Naive thymus-derived CD8-positive, alpha-beta T cell (primary cell): ENCODE results near the gene AFTPH. TPM values are rescaled to one million over a fixed set of nuclear protein-coding genes. Genes with fewer than 3 reads are reported as not detected.

Experiments
- ATAC-seq, 2 donors: fragments of 150-1000 bp; cut with Tn5 transposase in 1 of 2; sonication (Bioruptor Pico), chemical (Tn5 transposase) in 1 of 2; 1 replicate in 1 of 2; 2 replicates in 1 of 2; pipeline ENCODE4 v1.10.0; 2021; ENCODE audit warnings: mild to moderate bottlenecking in 2 of 2, moderate library complexity in 2 of 2
- POLR2A ChIA-PET: fragments of 350-600 bp; sonication (Branson Sonifier 250); formaldehyde crosslinking; loops from one replicate; lab custom pipeline; 2021; ENCODE audit warnings: antibody characterized with exemption; lab: Charles Lee
- DNase-seq, 10 donors: peaks; one replicate each; pipeline versions ENCODE4 v3.0.0 to v3.0.0-alpha.2; 2020 to 2022
- H3K27ac Mint-ChIP-seq, 10 donors: one replicate each; pipeline ENCODE4 v1.8.0; 2020 to 2022; ENCODE audit warnings: mild to moderate bottlenecking in 10 of 10, mixed read lengths in 10 of 10, moderate library complexity in 4 of 10, inconsistent platforms in 1 of 10
- H3K27me3 Mint-ChIP-seq, 5 donors: one replicate each; pipeline ENCODE4 v1.8.0; 2021 to 2022; ENCODE audit warnings: mixed read lengths in 5 of 5
- H3K36me3 Mint-ChIP-seq, 3 donors: one replicate each; pipeline ENCODE4 v1.8.0; 2020 to 2022; ENCODE audit warnings: mixed read lengths in 3 of 3, mild to moderate bottlenecking in 2 of 3, inconsistent platforms in 1 of 3
- H3K4me1 Mint-ChIP-seq, 4 donors: one replicate each; pipeline ENCODE4 v1.8.0; 2021 to 2022; ENCODE audit warnings: mixed read lengths in 4 of 4
- H3K4me3 Mint-ChIP-seq, 10 donors: one replicate each; pipeline ENCODE4 v1.8.0; 2020 to 2022; ENCODE audit warnings: mild to moderate bottlenecking in 10 of 10, mixed read lengths in 10 of 10, moderate library complexity in 6 of 10, inconsistent platforms in 1 of 10
- H3K9me3 Mint-ChIP-seq, 9 donors: one replicate each; pipeline ENCODE4 v1.8.0; 2020 to 2022; ENCODE audit warnings: mixed read lengths in 9 of 9, mild to moderate bottlenecking in 3 of 9, inconsistent platforms in 1 of 9, moderate library complexity in 1 of 9
- polyA plus RNA-seq, 3 donors: library from polyadenylated mRNA; unstranded; fragments of 300-500 nt; fragmentation: Illumina TruSeq; gene quantifications; one replicate each; pipeline ENCODE4 v1.2.3, GENCODE V29; 2021
- total RNA-seq, 8 experiments: library from RNA in 2 of 8; stranded (reverse) in 2 of 8; gene quantifications; one replicate each; pipeline ENCODE4 v1.2.3 and lab custom pipeline; 2021 to 2026

AFTPH gene
- total and polyA plus RNA-seq, 5 experiments from 2014 or later = 20.9 to 51.6 (median 23.6) TPM

- no peak for ATAC-seq
- Mint-ChIP-seq H3K27me3 (no peaks in the 10 kb centered on the region), H3K9me3 (no peaks in the 10 kb centered on the region), H3K4me1 (peaks cover 4 to 30% (median 25%) of the 10 kb centered on the region in 4 donors), H3K27ac (peak overlapping the region in 9 of 10 donors; percentile 60 to 90 (median 81)), H3K4me3 (peak overlapping the region; percentile 61 to 89 (median 78)), H3K36me3 (no peaks in the 10 kb centered on the region)
- POLR2A ChIA-PET = interaction anchor here (0.5 to 4.8 kb wide), 7 partner anchors 9 to 230 kb away, joined by 3 to 42 read pairs (median 3); partner anchors contain the start of gene SERTAD2
- no peak for DNase-seq
These were observed 85.8 kb downstream of the AFTPH start for GRCh38 chr2:64609942-64610281.

- ATAC-seq (no peak), DNase-seq (no peak)
- Mint-ChIP-seq H3K36me3 (no peaks in the 10 kb centered on the region), H3K27ac (peak overlapping the region in 8 of 10 donors; percentile 9 to 90 (median 64)), H3K9me3 (no peaks in the 10 kb centered on the region), H3K27me3 (no peaks in the 10 kb centered on the region), H3K4me1 (peaks cover 4 to 30% (median 25%) of the 10 kb centered on the region in 4 donors), H3K4me3 (peak overlapping the region in 8 of 10 donors; percentile 38 to 89 (median 78))
- POLR2A ChIA-PET = interaction anchor here (1.3 to 4.8 kb wide), 2 partner anchors 16 to 43 kb away, joined by 3 to 42 read pairs; partner anchors contain the start of gene SERTAD2
These were observed 86.3 kb downstream of the AFTPH start for GRCh38 chr2:64610316-64610855.

- Mint-ChIP-seq H3K27ac (no peak overlapping the region), H3K4me1 (peaks cover 2 to 17% (median 11%) of the 10 kb centered on the region in 4 donors), H3K9me3 (no peaks in the 10 kb centered on the region), H3K27me3 (no peaks in the 10 kb centered on the region), H3K4me3 (peak overlapping the region in 1 of 10 donors; percentile 16), H3K36me3 (no peaks in the 10 kb centered on the region)
- ATAC-seq = no peak
- DNase-seq = no peak
- POLR2A ChIA-PET = no interaction called here
These were observed 88.6 kb downstream of the AFTPH start for GRCh38 chr2:64612575-64613195.

- Mint-ChIP-seq H3K9me3 (no peaks in the 10 kb centered on the region), H3K27me3 (no peaks in the 10 kb centered on the region), H3K4me1 (peaks cover 0 to 11% (median 5%) of the 10 kb centered on the region in 4 donors), H3K4me3 (no peak overlapping the region), H3K27ac (peak overlapping the region in 2 of 10 donors; percentile 0 to 68), H3K36me3 (no peaks in the 10 kb centered on the region)
- DNase-seq (no peak), ATAC-seq (no peak)
- POLR2A ChIA-PET = no interaction called here
These were observed 89.1 kb downstream of the AFTPH start for GRCh38 chr2:64613276-64613675.

GRCh38 chr2:64615192-64615763, 91.2 kb downstream of the AFTPH start:
- Mint-ChIP-seq H3K4me1 (peaks cover 0 to 2% (median 0%) of the 10 kb centered on the region in 4 donors), H3K27me3 (no peaks in the 10 kb centered on the region), H3K27ac (no peak overlapping the region), H3K4me3 (no peak overlapping the region), H3K36me3 (no peaks in the 10 kb centered on the region), H3K9me3 (no peaks in the 10 kb centered on the region)
- DNase-seq (no peak), ATAC-seq (no peak)
- POLR2A ChIA-PET = interaction anchor here (0.6 to 1.1 kb wide), 3 partner anchors 8 to 91 kb away, joined by 3 read pairs; partner anchors contain the start of gene AFTPH

GRCh38 chr2:64615844-64616536, 91.9 kb downstream of the AFTPH start:
- DNase-seq = no peak
- H3K27ac Mint-ChIP-seq = no peak overlapping the region
- no peaks in the 10 kb centered on the region for H3K27me3 Mint-ChIP-seq
- no peak for ATAC-seq
- H3K4me1 Mint-ChIP-seq = peaks cover 0 to 2% (median 0%) of the 10 kb centered on the region in 4 donors
- H3K36me3 Mint-ChIP-seq = no peaks in the 10 kb centered on the region
- H3K9me3 Mint-ChIP-seq = no peaks in the 10 kb centered on the region
- H3K4me3 Mint-ChIP-seq = no peak overlapping the region
- POLR2A ChIA-PET = interaction anchor here (0.6 to 1.3 kb wide), 6 partner anchors 9 to 333 kb away, joined by 3 to 9 read pairs (median 4); partner anchors contain the start of gene AFTPH

GRCh38 chr2:64617631-64618151, 93.6 kb downstream of the AFTPH start:
- Mint-ChIP-seq H3K9me3 (no peaks in the 10 kb centered on the region), H3K4me3 (no peak overlapping the region), H3K36me3 (no peaks in the 10 kb centered on the region), H3K27me3 (no peaks in the 10 kb centered on the region), H3K27ac (peak overlapping the region in 3 of 10 donors; percentile 19 to 80 (median 66)), H3K4me1 (peaks cover 0 to 2% (median 0%) of the 10 kb centered on the region in 4 donors)
- DNase-seq (no peak), ATAC-seq (no peak)
- POLR2A ChIA-PET = interaction anchor here (0.7 to 0.8 kb wide), 2 partner anchors 14 to 23 kb away, joined by 3 read pairs; no protein-coding TSS in a partner anchor

- POLR2A ChIA-PET = interaction anchor here (1.6 kb wide), 1 partner anchor 20 kb away, joined by 3 read pairs; no protein-coding TSS in a partner anchor
These were observed 96.5 kb downstream of the AFTPH start for GRCh38 chr2:64620661-64621060.

GRCh38 chr2:64622443-64623241, 98.5 kb downstream of the AFTPH start:
- DNase-seq (no peak), ATAC-seq (no peak)
- Mint-ChIP-seq H3K4me3 (no peak overlapping the region), H3K27me3 (no peaks in the 10 kb centered on the region), H3K36me3 (no peaks in the 10 kb centered on the region), H3K4me1 (peaks cover 0 to 8% (median under 1%) of the 10 kb centered on the region in 4 donors), H3K27ac (no peak overlapping the region), H3K9me3 (no peaks in the 10 kb centered on the region)
- POLR2A ChIA-PET = no interaction called here

More at GRCh38 chr2:64620661-64621060, 96.5 kb downstream of the AFTPH start:
- ATAC-seq (no peak), DNase-seq (no peak)
- H3K27me3 Mint-ChIP-seq = no peaks in the 10 kb centered on the region
- H3K27ac Mint-ChIP-seq = no peak overlapping the region
- peaks cover 0 to 2% (median under 1%) of the 10 kb centered on the region in 4 donors for H3K4me1 Mint-ChIP-seq
- no peak overlapping the region for H3K4me3 Mint-ChIP-seq
- H3K36me3 Mint-ChIP-seq = no peaks in the 10 kb centered on the region
- H3K9me3 Mint-ChIP-seq = no peaks in the 10 kb centered on the region

GRCh38 chr2:64623242-64623850, 99.2 kb downstream of the AFTPH start:
- Mint-ChIP-seq H3K36me3 (no peaks in the 10 kb centered on the region), H3K27ac (no peak overlapping the region), H3K9me3 (no peaks in the 10 kb centered on the region), H3K27me3 (no peaks in the 10 kb centered on the region), H3K4me1 (peaks cover 0 to 8% (median 2%) of the 10 kb centered on the region in 4 donors), H3K4me3 (no peak overlapping the region)
- ATAC-seq = no peak
- DNase-seq = no peak
- POLR2A ChIA-PET = interaction anchor here (0.6 kb wide), 1 partner anchor 8 kb away, joined by 3 read pairs; no protein-coding TSS in a partner anchor

GRCh38 chr2:64624108-64624610, 100.0 kb downstream of the AFTPH start:
- POLR2A ChIA-PET = interaction anchor here (0.6 kb wide), 1 partner anchor 9 kb away, joined by 3 read pairs; no protein-coding TSS in a partner anchor

More at GRCh38 chr2:64624108-64624610, 100.0 kb downstream of the AFTPH start:
- no peak for DNase-seq
- Mint-ChIP-seq H3K36me3 (no peaks in the 10 kb centered on the region), H3K27ac (no peak overlapping the region), H3K4me1 (peaks cover 2 to 8% (median 7%) of the 10 kb centered on the region in 4 donors), H3K4me3 (no peak overlapping the region), H3K27me3 (no peaks in the 10 kb centered on the region), H3K9me3 (no peaks in the 10 kb centered on the region)
- ATAC-seq = no peak
